ENCODE measurements around the gene SAMHD1. TPM values are rescaled to one million over a fixed set of nuclear protein-coding genes. Genes with fewer than 3 reads are reported as not detected.
"Not testable (repeated sequence)": the region's sequence is repeated elsewhere in the genome, so short reads cannot be mapped to it uniquely, and the experiment has no call there.

The SAMHD1 gene
- total RNA-seq, 2 experiments from 2014 or later = 30.6 to 35.9 TPM

DNA sequence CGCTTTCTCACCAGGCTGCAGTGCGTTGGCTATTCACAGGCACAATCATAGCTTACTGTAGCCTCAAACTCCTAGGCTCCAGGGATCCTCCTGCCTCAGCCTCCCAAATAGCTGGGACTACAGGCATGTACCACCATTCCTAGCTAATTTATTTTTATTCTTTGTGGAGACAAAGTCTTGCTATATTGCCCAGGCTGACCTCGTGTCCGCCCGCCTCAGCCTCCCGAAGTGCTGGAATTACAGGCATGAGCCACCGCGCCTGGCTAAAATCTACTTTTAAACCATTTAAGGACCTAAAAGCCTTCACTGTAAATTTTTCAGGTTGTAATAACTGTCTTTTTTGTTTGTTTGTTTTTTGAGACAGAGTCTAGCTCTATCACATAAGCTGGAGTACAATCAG, 15.2 kb downstream of the SAMHD1 start:
- Mint-ChIP-seq H3K4me3 (no peak overlapping the region), H3K4me1 (ENCODE audit: low read depth) (peaks cover 50% of the 10 kb centered on the region), H3K9me3 (no peaks in the 10 kb centered on the region), H3K36me3 (ENCODE audit: low read depth) (peaks cover 42% of the 10 kb centered on the region), H3K27ac (peak overlapping the region; percentile 48), H3K27me3 (no peaks in the 10 kb centered on the region)
- DNase-seq = no peak
- intact Hi-C loops (cut with micrococcal nuclease) = no loop called here
- TF ChIP-seq, protein P1, sequence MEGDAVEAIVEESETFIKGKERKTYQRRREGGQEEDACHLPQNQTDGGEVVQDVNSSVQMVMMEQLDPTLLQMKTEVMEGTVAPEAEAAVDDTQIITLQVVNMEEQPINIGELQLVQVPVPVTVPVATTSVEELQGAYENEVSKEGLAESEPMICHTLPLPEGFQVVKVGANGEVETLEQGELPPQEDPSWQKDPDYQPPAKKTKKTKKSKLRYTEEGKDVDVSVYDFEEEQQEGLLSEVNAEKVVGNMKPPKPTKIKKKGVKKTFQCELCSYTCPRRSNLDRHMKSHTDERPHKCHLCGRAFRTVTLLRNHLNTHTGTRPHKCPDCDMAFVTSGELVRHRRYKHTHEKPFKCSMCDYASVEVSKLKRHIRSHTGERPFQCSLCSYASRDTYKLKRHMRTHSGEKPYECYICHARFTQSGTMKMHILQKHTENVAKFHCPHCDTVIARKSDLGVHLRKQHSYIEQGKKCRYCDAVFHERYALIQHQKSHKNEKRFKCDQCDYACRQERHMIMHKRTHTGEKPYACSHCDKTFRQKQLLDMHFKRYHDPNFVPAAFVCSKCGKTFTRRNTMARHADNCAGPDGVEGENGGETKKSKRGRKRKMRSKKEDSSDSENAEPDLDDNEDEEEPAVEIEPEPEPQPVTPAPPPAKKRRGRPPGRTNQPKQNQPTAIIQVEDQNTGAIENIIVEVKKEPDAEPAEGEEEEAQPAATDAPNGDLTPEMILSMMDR (IDR thresholded peaks at IDR 0.05) = no peak
- ChIA-PET CTCF (interaction anchor here (0.7 kb wide), 2 partner anchors 15 to 17 kb away, joined by 3 read pairs; no protein-coding TSS in a partner anchor), POLR2A (no interaction called here)
- no peak for ATAC-seq

DNA sequence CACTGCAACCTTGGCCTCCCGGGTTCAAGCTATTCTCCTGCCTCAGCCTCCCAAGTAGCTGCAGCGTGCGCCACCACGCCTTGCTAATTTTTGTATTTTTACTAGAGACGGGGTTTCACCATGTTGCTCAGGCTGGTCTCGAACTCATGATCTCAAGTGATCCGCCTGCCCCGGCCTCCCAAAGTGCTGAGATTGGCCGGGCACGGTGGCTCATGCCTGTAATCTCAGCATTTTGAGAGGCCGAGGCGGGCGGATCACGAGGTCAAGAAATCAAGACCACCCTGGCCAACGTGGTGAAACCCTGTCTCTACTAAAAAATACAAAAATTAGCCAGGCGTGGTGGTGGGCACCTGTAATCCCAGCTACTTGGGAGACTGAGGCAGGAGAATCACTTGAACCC, 17.9 kb downstream of the SAMHD1 start:
- CTCF ChIA-PET = interaction anchor here (0.5 kb wide), 1 partner anchor 41 kb away, joined by 3 read pairs; no protein-coding TSS in a partner anchor

DNA sequence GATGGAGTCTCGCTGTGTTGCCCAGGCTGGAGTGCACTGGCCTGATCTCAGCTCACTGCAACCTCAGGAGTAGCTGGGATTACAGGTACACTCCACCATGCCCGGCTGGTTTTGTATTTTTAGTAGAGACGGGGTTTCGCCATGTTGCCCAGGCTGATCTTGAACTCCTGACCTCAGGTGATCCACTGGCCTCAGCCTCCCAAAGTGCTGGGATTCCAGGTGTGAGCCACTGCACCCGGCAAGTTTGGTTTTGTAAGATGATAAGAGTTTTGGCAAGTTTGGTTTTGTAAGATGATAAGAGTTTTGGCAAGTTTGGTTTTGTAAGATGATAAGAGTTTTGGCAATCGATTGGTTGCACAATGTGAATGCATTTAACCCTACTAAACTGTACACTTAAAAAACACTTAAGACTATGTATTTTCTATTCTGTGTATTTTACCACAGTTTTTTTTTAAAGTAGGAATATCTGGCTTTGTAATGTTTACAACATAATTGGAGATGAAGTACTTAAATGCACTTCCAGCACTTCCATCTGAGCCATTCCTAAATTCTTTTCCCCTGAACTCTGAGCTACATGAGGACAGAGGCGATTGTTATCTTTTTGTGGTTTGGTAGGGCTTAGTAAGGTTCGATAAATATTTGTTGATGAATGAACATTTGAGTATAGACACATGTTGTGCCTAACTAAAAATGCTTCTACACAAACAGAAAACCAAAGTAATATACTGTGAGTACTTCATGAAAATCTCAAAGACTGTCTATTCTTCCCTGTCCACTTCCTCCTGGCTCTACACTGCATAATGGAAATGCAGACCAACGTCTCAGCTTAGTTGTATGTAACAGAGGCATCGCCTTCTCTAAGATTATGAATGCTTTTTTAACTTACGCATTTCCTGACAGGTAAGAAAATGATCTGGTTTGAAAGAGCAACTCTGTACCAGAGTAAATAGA, 18.8 kb downstream of the SAMHD1 start:
- no peaks in the 10 kb centered on the region for H3K9me3 Mint-ChIP-seq
- ChIA-PET POLR2A (interaction anchor here (0.8 to 0.9 kb wide), 3 partner anchors 9 to 23 kb away, joined by 3 to 5 read pairs (median 3); no protein-coding TSS in a partner anchor), CTCF (interaction anchor here (0.5 kb wide), 1 partner anchor 41 kb away, joined by 3 read pairs; no protein-coding TSS in a partner anchor)
- TF ChIP-seq, protein P1 (IDR thresholded peaks at IDR 0.05) = no peak
- intact Hi-C loops (cut with micrococcal nuclease) = no loop called here
- ATAC-seq (no peak), DNase-seq (no peak)
- no peaks in the 10 kb centered on the region for H3K27me3 Mint-ChIP-seq
- peaks cover 58% of the 10 kb centered on the region for H3K36me3 Mint-ChIP-seq (ENCODE audit: low read depth)
- peak overlapping the region; percentile 35 for H3K27ac Mint-ChIP-seq
- no peak overlapping the region for H3K4me3 Mint-ChIP-seq
- H3K4me1 Mint-ChIP-seq (ENCODE audit: low read depth) = peaks cover 50% of the 10 kb centered on the region

More for the DNA sequence above, 17.9 kb downstream of the SAMHD1 start:
- H3K36me3 Mint-ChIP-seq (ENCODE audit: low read depth) = peaks cover 56% of the 10 kb centered on the region
- H3K27me3 Mint-ChIP-seq; H3K9me3 Mint-ChIP-seq; ATAC-seq; H3K27ac Mint-ChIP-seq; DNase-seq; H3K4me3 Mint-ChIP-seq; intact Hi-C loops (cut with micrococcal nuclease): not testable (repeated sequence)
- H3K4me1 Mint-ChIP-seq (ENCODE audit: low read depth) = peaks cover 50% of the 10 kb centered on the region
- POLR2A ChIA-PET = interaction anchor here (0.7 to 0.9 kb wide), 4 partner anchors 9 to 22 kb away, joined by 3 to 5 read pairs (median 3); no protein-coding TSS in a partner anchor

DNA sequence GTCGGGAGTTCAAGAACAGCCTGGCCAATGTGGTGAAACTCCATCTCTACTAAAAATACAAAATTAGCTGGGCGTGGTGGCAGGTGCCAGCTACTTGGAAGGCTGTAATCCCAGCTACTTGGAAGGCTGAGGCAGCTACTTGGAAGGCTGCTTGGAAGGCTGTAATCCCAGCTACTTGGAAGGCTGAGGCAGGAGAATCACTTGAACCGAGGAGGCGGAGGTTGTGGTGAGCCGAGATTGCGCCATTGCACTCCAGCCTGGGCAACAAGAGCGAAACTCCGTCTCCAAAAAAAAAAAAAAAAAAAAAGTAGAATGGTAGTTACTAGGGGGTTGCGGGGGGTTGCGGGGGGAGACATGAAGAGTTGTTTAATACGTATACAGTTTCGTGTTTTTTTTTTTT, 19.4 kb downstream of the SAMHD1 start:
- Mint-ChIP-seq H3K36me3 (ENCODE audit: low read depth) (peaks cover 57% of the 10 kb centered on the region), H3K4me1 (ENCODE audit: low read depth) (peaks cover 46% of the 10 kb centered on the region), H3K27ac (peak overlapping the region; percentile 62)
- H3K4me3 Mint-ChIP-seq; H3K27me3 Mint-ChIP-seq; DNase-seq; ATAC-seq; POLR2A ChIA-PET; intact Hi-C loops (cut with micrococcal nuclease); H3K9me3 Mint-ChIP-seq: not testable (repeated sequence)
- CTCF ChIA-PET = interaction anchor here (2.8 kb wide), 1 partner anchor 12 kb away, joined by 15 read pairs; no protein-coding TSS in a partner anchor

DNA sequence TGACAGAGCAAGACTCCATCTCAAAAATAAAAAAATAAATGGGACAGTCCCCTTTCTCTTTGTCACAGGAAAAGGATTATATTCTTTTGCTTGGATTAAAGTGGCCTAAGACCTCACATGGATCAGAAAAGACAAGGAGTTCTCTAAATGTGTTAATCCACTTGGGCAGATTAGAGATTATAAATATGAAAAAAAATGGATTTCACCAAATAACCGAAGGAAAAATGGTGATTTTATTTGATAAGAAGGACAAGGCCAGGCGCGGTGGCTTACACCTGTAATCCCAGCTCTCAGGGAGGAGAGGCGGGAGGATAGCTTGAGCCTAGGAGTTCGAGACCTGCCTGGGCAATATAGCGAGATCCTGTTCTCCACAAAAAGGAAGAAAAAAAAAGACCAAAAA, 21.8 kb downstream of the SAMHD1 start:
- intact Hi-C loops (cut with micrococcal nuclease) = loop anchor here (2.0 kb wide), 1 partner anchor 13 kb away; no protein-coding TSS in a partner anchor
- H3K27ac Mint-ChIP-seq = peak overlapping the region; percentile 87
- H3K36me3 Mint-ChIP-seq (ENCODE audit: low read depth) = peaks cover 64% of the 10 kb centered on the region
- ChIA-PET POLR2A (no interaction called here), CTCF (interaction anchor here (2.8 kb wide), 1 partner anchor 10 kb away, joined by 15 read pairs; no protein-coding TSS in a partner anchor)
- no peaks in the 10 kb centered on the region for H3K27me3 Mint-ChIP-seq
- no peak for DNase-seq
- H3K9me3 Mint-ChIP-seq = no peaks in the 10 kb centered on the region
- H3K4me3 Mint-ChIP-seq = no peak overlapping the region
- peaks cover 54% of the 10 kb centered on the region for H3K4me1 Mint-ChIP-seq (ENCODE audit: low read depth)
- TF ChIP-seq, protein P1 (IDR thresholded peaks at IDR 0.05) = no peak
- ATAC-seq = no peak
